Measurements from ENCODE around the gene MED29. TPM values are rescaled to one million over a fixed set of nuclear protein-coding genes. Genes with fewer than 3 reads are reported as not detected.

The MED29 gene
- total RNA-seq, 1 donor, result 19.9 TPM

- peaks cover 41% of the 10 kb centered on the region for H3K36me3 ChIP-seq (ENCODE audit: insufficient read depth, low read length)
- H2AFZ ChIP-seq (ENCODE audit: low read length), result no peak overlapping the region
- no peak overlapping the region for H3K4me3 ChIP-seq (ENCODE audit: insufficient read depth, low read length)
- H3K27me3 ChIP-seq (ENCODE audit: insufficient read depth, low read length), result no peaks in the 10 kb centered on the region
- H3K4me2 ChIP-seq (ENCODE audit: insufficient read depth, low read length), result no peak overlapping the region
- H3K4me1 ChIP-seq (ENCODE audit: insufficient read depth, low read length), result peaks cover 13% of the 10 kb centered on the region
- peak; percentile 51 for DNase-seq (ENCODE audit: insufficient read length, low spot score, missing footprints)
- TF ChIP-seq CTCF (IDR thresholded peaks at IDR 0.05; ENCODE audit: extremely low read depth, low read depth, low read length), result no peak
- no peak overlapping the region for H3K27ac ChIP-seq (ENCODE audit: low read depth, low read length)
- H4K20me1 ChIP-seq (ENCODE audit: insufficient read depth, low read length), result peaks cover 18% of the 10 kb centered on the region
- H3K79me2 ChIP-seq (ENCODE audit: insufficient read depth, low read length), result peaks cover 42% of the 10 kb centered on the region
- H3K9me3 ChIP-seq (ENCODE audit: low read depth, low read length), result no peaks in the 10 kb centered on the region
Measured at GRCh38 chr19:39417463-39418181, 26.4 kb downstream of the MED29 start.

GRCh38 chr19:39419003-39419402, 27.8 kb downstream of the MED29 start:
- peak; percentile 64 for DNase-seq (ENCODE audit: insufficient read length, low spot score, missing footprints)
- Histone ChIP-seq H3K27ac (ENCODE audit: low read depth, low read length) (no peak overlapping the region), H2AFZ (ENCODE audit: low read length) (no peak overlapping the region), H3K4me3 (ENCODE audit: insufficient read depth, low read length) (no peak overlapping the region), H3K79me2 (ENCODE audit: insufficient read depth, low read length) (peaks cover 30% of the 10 kb centered on the region), H3K36me3 (ENCODE audit: insufficient read depth, low read length) (peaks cover 53% of the 10 kb centered on the region), H3K27me3 (ENCODE audit: insufficient read depth, low read length) (no peaks in the 10 kb centered on the region), H3K9me3 (ENCODE audit: low read depth, low read length) (no peaks in the 10 kb centered on the region), H3K4me2 (ENCODE audit: insufficient read depth, low read length) (no peak overlapping the region), H3K4me1 (ENCODE audit: insufficient read depth, low read length) (peaks cover 10% of the 10 kb centered on the region), H4K20me1 (ENCODE audit: insufficient read depth, low read length) (peaks cover 16% of the 10 kb centered on the region)
- TF ChIP-seq CTCF (IDR thresholded peaks at IDR 0.05; ENCODE audit: extremely low read depth, low read depth, low read length), result no peak

- peak; percentile 60 for DNase-seq (ENCODE audit: insufficient read length, low spot score, missing footprints)
- no peak overlapping the region for H2AFZ ChIP-seq (ENCODE audit: low read length)
- H3K27ac ChIP-seq (ENCODE audit: low read depth, low read length), result no peak overlapping the region
- no peaks in the 10 kb centered on the region for H3K4me1 ChIP-seq (ENCODE audit: insufficient read depth, low read length)
- no peak for TF ChIP-seq CTCF (IDR thresholded peaks at IDR 0.05; ENCODE audit: extremely low read depth, low read depth, low read length)
- H3K27me3 ChIP-seq (ENCODE audit: insufficient read depth, low read length), result no peaks in the 10 kb centered on the region
- no peak overlapping the region for H3K4me3 ChIP-seq (ENCODE audit: insufficient read depth, low read length)
- H3K9me3 ChIP-seq (ENCODE audit: low read depth, low read length), result no peaks in the 10 kb centered on the region
- peaks cover 3% of the 10 kb centered on the region for H4K20me1 ChIP-seq (ENCODE audit: insufficient read depth, low read length)
- H3K4me2 ChIP-seq (ENCODE audit: insufficient read depth, low read length), result no peak overlapping the region
- H3K79me2 ChIP-seq (ENCODE audit: insufficient read depth, low read length), result peaks cover 13% of the 10 kb centered on the region
- H3K36me3 ChIP-seq (ENCODE audit: insufficient read depth, low read length), result peaks cover 66% of the 10 kb centered on the region
Measured at GRCh38 chr19:39420769-39421168, 29.6 kb downstream of the MED29 start.

GRCh38 chr19:39422020-39422419, 30.8 kb downstream of the MED29 start:
- Histone ChIP-seq H3K27ac (ENCODE audit: low read depth, low read length) (no peak overlapping the region), H3K36me3 (ENCODE audit: insufficient read depth, low read length) (peaks cover 59% of the 10 kb centered on the region), H3K27me3 (ENCODE audit: insufficient read depth, low read length) (no peaks in the 10 kb centered on the region), H3K79me2 (ENCODE audit: insufficient read depth, low read length) (peaks cover 2% of the 10 kb centered on the region), H3K4me1 (ENCODE audit: insufficient read depth, low read length) (no peaks in the 10 kb centered on the region), H2AFZ (ENCODE audit: low read length) (no peak overlapping the region), H3K9me3 (ENCODE audit: low read depth, low read length) (no peaks in the 10 kb centered on the region), H3K4me3 (ENCODE audit: insufficient read depth, low read length) (no peak overlapping the region), H4K20me1 (ENCODE audit: insufficient read depth, low read length) (peaks cover under 1% of the 10 kb centered on the region), H3K4me2 (ENCODE audit: insufficient read depth, low read length) (no peak overlapping the region)
- peak; percentile 51 for DNase-seq (ENCODE audit: insufficient read length, low spot score, missing footprints)
- TF ChIP-seq CTCF (IDR thresholded peaks at IDR 0.05; ENCODE audit: extremely low read depth, low read depth, low read length), result no peak

Measured in osteoblast (primary cell).